MG63 (cell line): ENCODE results near the gene GID4. TPM values are rescaled to one million over a fixed set of nuclear protein-coding genes. Genes with fewer than 3 reads are reported as not detected.

Source experiments
- DNase-seq: peaks from one replicate; pipeline ENCODE4 v3.0.0-alpha.2; 2020
- H3K27me3 ChIP-seq: fragments of 250-450 bp; sonication (Bioruptor Pico); 2 replicates; pipeline ENCODE4 v1.5.1; 2020; ENCODE audit warnings: mild to moderate bottlenecking, moderate library complexity
- H3K36me3 ChIP-seq: fragments of 250-450 bp; sonication (Bioruptor Pico); 2 replicates; pipeline ENCODE4 v1.5.1; 2020; ENCODE audit warnings: mild to moderate bottlenecking, moderate library complexity
- H3K4me3 ChIP-seq: fragments of 250-450 bp; sonication (Bioruptor Pico); 2 replicates; pipeline ENCODE4 v1.5.1; 2020; ENCODE audit warnings: mild to moderate bottlenecking, moderate library complexity
- H3K9me3 ChIP-seq: fragments of 250-450 bp; sonication (Bioruptor Pico); 2 replicates; pipeline ENCODE4 v1.5.1; 2020; ENCODE audit warnings: mild to moderate bottlenecking, moderate library complexity
- total RNA-seq: library from RNA; depleted of rRNA; stranded (reverse); fragments of >200 nt; shearing (Covaris generic); gene quantifications from 2 replicates; pipeline ENCODE4 v1.2.3, GENCODE V29; 2014; ENCODE audit warnings: low replicate concordance

GID4 gene
- total RNA-seq, 1 experiment from 2014 or later = 4.2 TPM

- Histone ChIP-seq H3K27me3 (no peaks in the 10 kb centered on the region), H3K36me3 (no peaks in the 10 kb centered on the region), H3K4me3 (no peak overlapping the region), H3K9me3 (no peaks in the 10 kb centered on the region)
- no peak for DNase-seq
Observed at GRCh38 chr17:18066866-18067265, 27.7 kb downstream of the GID4 start.

GRCh38 chr17:18069101-18069500 lies 29.9 kb downstream of the GID4 start:
- DNase-seq = no peak
- no peaks in the 10 kb centered on the region for H3K36me3 ChIP-seq
- no peak overlapping the region for H3K4me3 ChIP-seq
- H3K9me3 ChIP-seq = no peaks in the 10 kb centered on the region
- no peaks in the 10 kb centered on the region for H3K27me3 ChIP-seq

GRCh38 chr17:18070861-18071340 lies 31.7 kb downstream of the GID4 start:
- no peaks in the 10 kb centered on the region for H3K27me3 ChIP-seq
- no peaks in the 10 kb centered on the region for H3K36me3 ChIP-seq
- H3K9me3 ChIP-seq = no peaks in the 10 kb centered on the region
- H3K4me3 ChIP-seq = no peak overlapping the region
- peak; percentile 15 for DNase-seq

- no peaks in the 10 kb centered on the region for H3K27me3 ChIP-seq
- DNase-seq = no peak
Observed at GRCh38 chr17:18071751-18072150, 32.5 kb downstream of the GID4 start.

GRCh38 chr17:18074566-18075272 lies 35.5 kb downstream of the GID4 start:
- Histone ChIP-seq H3K4me3 (no peak overlapping the region), H3K27me3 (no peaks in the 10 kb centered on the region), H3K9me3 (no peaks in the 10 kb centered on the region), H3K36me3 (no peaks in the 10 kb centered on the region)
- DNase-seq = no peak

More at GRCh38 chr17:18071751-18072150, 32.5 kb downstream of the GID4 start:
- Histone ChIP-seq H3K36me3 (no peaks in the 10 kb centered on the region), H3K9me3 (no peaks in the 10 kb centered on the region), H3K4me3 (no peak overlapping the region)

GRCh38 chr17:18076936-18077335 lies 37.7 kb downstream of the GID4 start:
- no peaks in the 10 kb centered on the region for H3K36me3 ChIP-seq
- H3K27me3 ChIP-seq = no peaks in the 10 kb centered on the region
- no peak for DNase-seq
- no peak overlapping the region for H3K4me3 ChIP-seq
- H3K9me3 ChIP-seq = no peaks in the 10 kb centered on the region

- Histone ChIP-seq H3K36me3 (no peaks in the 10 kb centered on the region), H3K4me3 (no peak overlapping the region), H3K27me3 (no peaks in the 10 kb centered on the region), H3K9me3 (no peaks in the 10 kb centered on the region)
- no peak for DNase-seq
Observed at GRCh38 chr17:18079543-18079942, 40.3 kb downstream of the GID4 start.

- no peaks in the 10 kb centered on the region for H3K27me3 ChIP-seq
- no peak for DNase-seq
- no peaks in the 10 kb centered on the region for H3K9me3 ChIP-seq
- no peaks in the 10 kb centered on the region for H3K36me3 ChIP-seq
- H3K4me3 ChIP-seq = no peak overlapping the region
Observed at GRCh38 chr17:18084256-18084655, 45.0 kb downstream of the GID4 start.

- DNase-seq = peak; percentile 91
- Histone ChIP-seq H3K9me3 (no peaks in the 10 kb centered on the region), H3K36me3 (no peaks in the 10 kb centered on the region), H3K4me3 (peak within 1 kb of the TSS; percentile 86), H3K27me3 (no peaks in the 10 kb centered on the region)
Observed at GRCh38 chr17:18087610-18088491, 48.6 kb downstream of the GID4 start, which contains the start of gene DRG2. Gene DRG2 (plus strand): TSS chr17:18087948. CDS start chr17:18088024, 76 bp downstream.

GRCh38 chr17:18089613-18090012 lies 50.4 kb downstream of the GID4 start:
- no peak for DNase-seq
- H3K27me3 ChIP-seq = no peaks in the 10 kb centered on the region
- peaks cover 8% of the 10 kb centered on the region; the same call in 1 of the 2 replicates for H3K36me3 ChIP-seq
- no peak overlapping the region for H3K4me3 ChIP-seq
- no peaks in the 10 kb centered on the region for H3K9me3 ChIP-seq

GRCh38 chr17:18093616-18094408 lies 54.6 kb downstream of the GID4 start:
- Histone ChIP-seq H3K4me3 (no peak overlapping the region), H3K9me3 (no peaks in the 10 kb centered on the region), H3K27me3 (no peaks in the 10 kb centered on the region), H3K36me3 (peaks cover 8% of the 10 kb centered on the region; the same call in 1 of the 2 replicates)
- DNase-seq = peak; percentile 52

- no peak overlapping the region for H3K4me3 ChIP-seq
- H3K36me3 ChIP-seq = peaks cover 8% of the 10 kb centered on the region; the same call in 1 of the 2 replicates
- no peaks in the 10 kb centered on the region for H3K27me3 ChIP-seq
- DNase-seq = no peak
- no peaks in the 10 kb centered on the region for H3K9me3 ChIP-seq
Observed at GRCh38 chr17:18094409-18094807, 55.2 kb downstream of the GID4 start.

- Histone ChIP-seq H3K4me3 (no peak overlapping the region), H3K27me3 (no peaks in the 10 kb centered on the region), H3K9me3 (no peaks in the 10 kb centered on the region), H3K36me3 (no peaks in the 10 kb centered on the region)
- no peak for DNase-seq
Observed at GRCh38 chr17:18099516-18099915, 60.3 kb downstream of the GID4 start.

GRCh38 chr17:18100616-18101015 lies 61.4 kb downstream of the GID4 start:
- H3K27me3 ChIP-seq = no peaks in the 10 kb centered on the region
- no peaks in the 10 kb centered on the region for H3K9me3 ChIP-seq
- no peak for DNase-seq
- no peaks in the 10 kb centered on the region for H3K36me3 ChIP-seq
- no peak overlapping the region for H3K4me3 ChIP-seq

- no peak overlapping the region for H3K4me3 ChIP-seq
- DNase-seq = no peak
- no peaks in the 10 kb centered on the region for H3K36me3 ChIP-seq
- no peaks in the 10 kb centered on the region for H3K27me3 ChIP-seq
- H3K9me3 ChIP-seq = no peaks in the 10 kb centered on the region
Observed at GRCh38 chr17:18101828-18102227, 62.6 kb downstream of the GID4 start.

- H3K4me3 ChIP-seq = no peak overlapping the region
- no peaks in the 10 kb centered on the region for H3K9me3 ChIP-seq
- no peaks in the 10 kb centered on the region for H3K36me3 ChIP-seq
- no peaks in the 10 kb centered on the region for H3K27me3 ChIP-seq
- no peak for DNase-seq
Observed at GRCh38 chr17:18102640-18103039, 63.4 kb downstream of the GID4 start.

GRCh38 chr17:18105027-18105426 lies 65.8 kb downstream of the GID4 start:
- no peak for DNase-seq
- H3K4me3 ChIP-seq = no peak overlapping the region
- H3K9me3 ChIP-seq = no peaks in the 10 kb centered on the region
- H3K27me3 ChIP-seq = no peaks in the 10 kb centered on the region
- no peaks in the 10 kb centered on the region for H3K36me3 ChIP-seq
